Left hindlimb (tissue), 1 donor: ENCODE data around the gene TIMM13.
A peak's percentile ranks its signal among the peaks of the same experiment; 100 is the strongest.
"Not testable (repeated sequence)": the region's sequence is repeated elsewhere in the genome, so short reads cannot be mapped to it uniquely, and the experiment has no call there.

Experiments
- DNase-seq: peaks from one replicate; pipeline ENCODE4 v3.0.0-alpha.2; 2018

The TIMM13 gene

DNA sequence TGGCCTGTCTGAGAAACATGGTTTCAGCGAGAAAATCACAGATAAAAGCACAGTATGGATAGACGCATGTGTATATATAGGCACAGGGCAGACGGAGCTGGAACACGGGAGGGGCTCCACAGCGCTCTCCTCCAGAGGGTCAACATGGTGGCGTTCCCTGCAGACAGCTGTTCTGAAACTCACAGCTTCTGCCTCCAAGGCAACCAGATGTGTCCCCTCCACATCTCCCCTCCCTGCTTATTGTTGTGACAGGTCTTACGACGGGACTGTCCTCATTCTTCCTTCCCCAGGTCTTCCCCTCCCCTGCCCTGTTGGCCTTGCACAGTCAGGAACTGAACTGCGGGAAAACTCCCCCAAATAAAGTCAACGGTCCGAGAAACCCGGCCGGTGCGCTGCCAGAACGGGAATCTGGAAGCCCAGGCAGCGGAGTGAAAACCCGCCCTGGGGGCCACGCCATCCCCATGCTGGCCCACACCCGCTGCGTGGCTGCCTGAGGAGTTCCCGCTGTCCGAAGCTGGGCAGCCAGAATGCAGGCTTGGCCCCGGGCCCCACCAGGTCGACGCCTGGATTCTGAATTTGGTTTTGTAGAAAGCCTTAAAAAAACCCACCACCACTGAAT lies 2.6 kb upstream of the TIMM13 start:
- DNase-seq: no peak

DNA sequence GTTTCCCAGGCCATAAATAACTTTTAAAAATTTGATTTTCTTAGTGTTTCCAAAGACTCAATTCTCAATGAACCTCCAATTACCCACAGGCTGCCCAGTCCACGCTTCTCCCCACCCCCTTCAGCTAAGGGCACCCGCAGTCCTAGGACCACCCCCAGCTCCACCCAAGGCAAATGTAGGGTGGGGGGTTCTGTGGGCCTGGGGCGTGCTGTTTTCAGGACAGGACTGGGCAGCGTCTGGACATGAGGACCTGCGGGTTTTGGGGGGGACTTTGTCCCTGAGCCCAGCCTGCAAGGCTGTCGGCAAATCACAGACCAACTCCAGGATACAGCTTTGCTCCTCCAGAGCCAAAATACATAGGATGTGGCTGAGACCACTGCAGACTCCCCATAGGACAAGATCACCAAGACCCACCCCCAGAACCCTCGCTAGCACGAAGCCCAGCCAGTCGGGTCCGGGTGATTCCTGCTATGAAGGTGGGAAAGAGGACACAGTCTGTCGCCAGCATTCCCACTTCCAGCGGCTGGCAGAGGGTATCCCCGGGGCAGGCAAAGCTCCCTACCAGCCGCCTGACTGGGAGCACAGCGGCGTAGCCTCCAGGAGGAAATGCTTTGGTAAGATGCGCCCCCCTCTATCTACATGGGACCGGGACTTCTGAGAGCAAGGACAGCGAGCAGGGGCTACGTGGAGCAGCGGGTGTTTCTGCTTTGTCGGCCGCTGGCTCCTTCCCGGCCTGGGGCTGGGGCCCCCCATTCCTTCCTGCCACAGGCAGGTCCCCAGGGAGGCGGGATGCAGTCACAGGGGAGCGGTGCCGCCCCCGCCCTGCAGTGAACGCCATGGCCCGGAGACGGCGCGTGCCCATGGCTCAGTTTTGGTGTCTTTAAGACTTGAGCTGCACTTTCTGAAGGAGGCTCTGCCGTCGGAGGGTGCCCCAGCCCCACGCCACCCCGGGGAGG lies 1.6 kb upstream of the TIMM13 start:
- DNase-seq: no peak

DNA sequence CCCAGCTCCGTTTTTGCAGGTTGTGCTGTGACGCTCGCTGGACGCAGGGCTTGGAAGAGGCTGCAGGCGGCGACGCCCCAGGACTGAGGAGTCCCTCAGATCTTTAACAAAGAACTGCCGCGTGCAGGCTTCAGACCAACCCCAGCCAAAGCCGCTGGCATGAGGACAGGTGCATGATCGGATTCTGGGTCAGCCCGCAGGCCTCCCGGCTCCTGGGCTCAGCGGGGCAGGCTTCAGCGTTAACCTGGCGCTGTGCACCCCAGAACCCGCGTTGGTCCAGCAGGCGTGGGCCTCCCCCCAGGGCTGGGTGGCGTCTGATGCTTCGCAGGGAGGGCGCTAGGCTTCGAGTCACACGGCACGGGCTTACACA lies 920 bp upstream of the TIMM13 start:
- DNase-seq: no peak

DNA sequence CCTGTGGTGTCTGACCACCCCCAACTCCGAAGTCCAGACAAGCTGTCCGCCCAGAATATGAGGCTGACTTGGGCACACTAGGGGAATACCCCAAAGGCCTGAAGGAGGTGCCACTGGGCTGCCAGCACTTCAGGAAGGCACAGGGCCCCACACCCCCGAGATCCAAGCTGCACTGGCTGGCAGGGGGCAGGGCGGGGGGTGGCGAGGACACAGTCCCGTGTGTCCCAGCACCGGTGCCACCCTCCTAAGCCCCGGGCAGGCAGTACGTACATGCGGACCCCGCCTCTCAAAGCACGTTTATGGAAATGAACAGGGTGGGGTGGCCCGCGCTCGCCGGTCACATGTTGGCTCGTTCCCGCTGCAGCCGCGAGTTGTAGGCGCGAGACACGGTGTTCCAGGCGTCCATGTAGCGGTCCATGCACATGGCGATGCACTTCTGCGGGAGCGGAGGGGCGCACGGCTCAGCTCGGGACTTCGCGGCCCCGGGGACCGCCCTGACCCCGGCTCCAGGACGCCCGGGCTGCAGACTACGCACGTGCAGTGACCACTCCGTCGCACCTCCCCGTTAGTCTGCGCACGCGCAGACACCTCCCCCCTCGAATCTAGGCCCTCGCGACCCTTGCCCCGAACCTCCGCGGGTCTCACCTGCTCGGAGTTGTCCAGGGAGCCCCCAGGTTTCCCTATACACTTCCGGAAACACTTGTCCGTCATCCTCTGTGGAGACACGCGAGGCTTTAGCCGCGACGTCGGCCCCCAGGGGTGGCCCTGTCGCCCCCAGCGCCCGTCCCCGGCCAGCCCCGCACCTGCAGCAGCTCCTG lies 566 bp downstream of the TIMM13 start:
- no peak for DNase-seq

DNA sequence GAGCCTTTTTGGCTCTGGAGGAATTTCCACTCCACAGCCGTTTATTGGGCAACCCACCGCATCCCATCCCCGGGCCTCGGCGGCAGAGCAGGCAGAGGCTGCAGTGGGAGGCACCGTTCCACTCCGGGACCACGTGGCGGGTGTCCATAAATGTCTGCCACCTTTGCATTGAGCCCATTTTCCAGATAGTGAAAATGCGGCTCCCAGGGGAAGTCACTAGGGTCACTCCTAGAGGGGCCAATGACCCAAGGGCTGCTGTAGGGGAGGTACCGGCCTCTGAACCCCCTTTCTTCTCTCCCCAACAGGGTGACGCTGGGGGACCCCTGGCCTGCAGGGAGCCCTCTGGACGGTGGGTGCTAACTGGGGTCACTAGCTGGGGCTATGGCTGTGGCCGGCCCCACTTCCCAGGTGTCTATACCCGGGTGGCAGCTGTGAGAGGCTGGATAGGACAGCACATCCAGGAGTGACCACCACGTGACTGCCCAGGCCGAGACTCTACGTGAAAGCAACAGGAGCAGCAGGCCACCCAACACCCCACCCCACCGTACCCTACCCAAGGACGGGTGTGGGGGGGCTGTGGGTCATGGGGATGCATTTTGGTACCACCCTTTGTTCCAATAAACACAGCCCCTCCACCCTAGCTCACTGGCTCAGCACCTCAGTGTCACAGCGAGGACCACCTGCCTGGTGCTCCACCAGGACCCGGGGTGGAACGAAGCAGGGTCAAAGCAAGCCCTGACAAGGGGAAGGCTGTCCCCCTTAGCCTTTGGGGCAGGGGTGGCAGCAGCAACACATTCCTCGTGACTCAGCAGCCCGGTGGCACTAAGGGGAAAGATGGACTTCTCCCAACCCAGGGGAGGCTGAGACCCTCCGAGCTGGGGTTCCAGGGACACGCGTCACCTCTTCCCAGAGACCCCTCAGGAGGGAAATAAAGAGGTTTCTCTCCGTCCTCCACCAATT lies 1.5 kb downstream of the TIMM13 start:
- no peak for DNase-seq

DNA sequence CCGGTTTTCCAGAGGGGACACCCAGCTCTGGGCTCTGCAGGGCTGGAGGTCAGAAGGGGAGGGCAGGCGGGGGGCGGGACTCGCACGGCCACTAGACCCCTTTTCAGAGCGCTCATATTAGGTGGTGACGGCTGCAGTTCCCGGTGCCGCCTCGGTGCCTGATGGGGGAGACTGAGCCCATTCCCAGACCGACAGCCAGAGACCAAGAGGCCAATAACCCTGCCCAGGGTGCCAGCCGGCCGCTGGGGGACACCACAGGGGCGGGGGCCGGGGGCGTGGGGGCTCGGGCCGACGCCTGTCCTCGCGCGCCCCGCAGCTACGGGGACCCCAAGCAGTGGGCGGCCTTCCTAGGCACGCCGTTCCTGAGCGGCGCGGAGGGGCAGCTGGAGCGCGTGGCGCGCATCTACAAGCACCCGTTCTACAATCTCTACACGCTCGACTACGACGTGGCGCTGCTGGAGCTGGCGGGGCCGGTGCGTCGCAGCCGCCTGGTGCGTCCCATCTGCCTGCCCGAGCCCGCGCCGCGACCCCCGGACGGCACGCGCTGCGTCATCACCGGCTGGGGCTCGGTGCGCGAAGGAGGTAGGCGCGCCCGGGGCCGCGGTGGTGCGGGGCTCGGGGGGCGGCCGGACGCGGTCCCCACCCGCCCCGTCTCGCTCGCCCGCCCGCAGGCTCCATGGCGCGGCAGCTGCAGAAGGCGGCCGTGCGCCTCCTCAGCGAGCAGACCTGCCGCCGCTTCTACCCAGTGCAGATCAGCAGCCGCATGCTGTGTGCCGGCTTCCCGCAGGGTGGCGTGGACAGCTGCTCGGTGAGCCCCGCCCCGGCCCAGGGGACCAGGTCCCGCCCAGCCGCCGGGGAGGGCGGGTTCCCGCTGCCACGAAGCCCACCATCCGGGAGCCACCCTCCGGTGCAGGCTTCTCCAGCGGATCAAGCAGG lies 2.4 kb downstream of the TIMM13 start:
- DNase-seq: peak; percentile 77

DNA sequence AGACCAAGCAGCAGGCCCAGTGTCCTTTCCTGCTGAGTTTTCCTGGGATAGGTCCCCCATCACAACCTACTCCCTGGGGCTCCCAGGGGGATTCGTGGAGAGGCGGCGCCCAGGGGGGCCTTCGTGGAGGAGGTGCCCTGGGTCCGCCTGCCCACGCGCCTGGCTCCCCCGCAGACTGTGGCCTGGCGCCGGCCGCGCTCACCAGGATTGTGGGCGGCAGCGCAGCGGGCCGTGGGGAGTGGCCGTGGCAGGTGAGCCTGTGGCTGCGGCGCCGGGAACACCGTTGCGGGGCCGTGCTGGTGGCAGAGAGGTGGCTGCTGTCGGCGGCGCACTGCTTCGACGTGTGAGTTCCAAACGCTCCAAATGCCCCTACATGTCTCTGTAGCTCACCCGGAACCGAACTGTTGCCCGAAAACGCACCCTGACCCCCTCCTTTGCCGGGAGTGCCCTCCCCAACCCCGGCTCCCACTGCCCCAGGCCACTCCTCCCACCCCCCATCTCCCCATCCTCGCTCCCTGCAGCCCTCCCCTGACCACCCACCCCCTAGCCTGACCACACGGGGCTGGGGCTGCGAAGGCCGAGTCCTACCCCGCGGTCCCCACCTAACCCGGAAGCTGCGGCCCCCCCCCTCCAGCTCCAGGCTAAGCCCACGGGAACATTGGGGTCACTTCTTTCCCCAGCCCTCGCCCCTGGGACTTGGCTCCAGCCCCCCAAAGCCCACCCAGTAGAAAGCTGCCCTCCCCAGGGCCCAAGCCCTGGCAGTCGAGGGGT lies 3.3 kb downstream of the TIMM13 start:
- DNase-seq: no peak

DNA sequence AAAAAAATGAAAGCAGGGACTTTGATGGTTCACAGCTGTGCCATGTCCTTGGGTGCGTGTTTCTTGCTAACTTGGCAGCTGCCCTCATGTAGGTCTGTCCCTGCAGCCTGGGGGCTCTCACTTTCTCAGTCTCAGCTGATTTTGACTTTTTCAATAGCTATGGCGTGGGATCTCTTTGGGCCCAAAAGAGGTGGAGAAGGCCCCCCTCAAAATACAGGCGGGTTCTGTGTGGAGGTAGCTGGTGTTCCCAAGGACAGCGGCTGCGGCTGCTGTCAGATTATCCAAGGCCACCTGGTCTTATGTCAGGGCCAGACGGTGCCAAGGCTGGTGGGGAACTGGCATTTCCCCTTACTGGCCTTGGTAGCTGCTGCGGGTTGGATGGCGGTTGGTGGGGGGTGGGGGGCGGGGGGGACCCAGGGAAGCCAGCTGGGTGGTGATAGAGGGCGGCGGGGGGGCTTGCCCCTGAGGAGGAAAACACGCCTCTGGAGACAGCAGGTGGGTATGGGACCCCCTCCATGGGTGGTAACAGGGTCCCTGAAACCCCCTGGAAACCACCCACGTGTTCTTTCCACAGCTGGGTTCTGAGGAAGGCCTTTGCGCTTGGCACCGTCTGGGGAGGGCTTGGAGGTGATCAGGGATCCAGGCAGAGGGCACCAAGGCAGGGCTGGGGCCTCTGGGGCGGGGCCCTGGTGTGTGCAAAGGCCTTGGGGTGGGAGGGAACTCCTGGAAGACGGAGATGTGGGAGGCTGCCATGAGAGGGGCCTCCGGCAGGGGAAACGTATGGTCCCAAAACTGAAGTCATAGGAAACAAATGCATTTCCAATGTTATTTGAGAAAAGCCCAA lies 4.1 kb downstream of the TIMM13 start:
- peak; percentile 68 for DNase-seq

DNA sequence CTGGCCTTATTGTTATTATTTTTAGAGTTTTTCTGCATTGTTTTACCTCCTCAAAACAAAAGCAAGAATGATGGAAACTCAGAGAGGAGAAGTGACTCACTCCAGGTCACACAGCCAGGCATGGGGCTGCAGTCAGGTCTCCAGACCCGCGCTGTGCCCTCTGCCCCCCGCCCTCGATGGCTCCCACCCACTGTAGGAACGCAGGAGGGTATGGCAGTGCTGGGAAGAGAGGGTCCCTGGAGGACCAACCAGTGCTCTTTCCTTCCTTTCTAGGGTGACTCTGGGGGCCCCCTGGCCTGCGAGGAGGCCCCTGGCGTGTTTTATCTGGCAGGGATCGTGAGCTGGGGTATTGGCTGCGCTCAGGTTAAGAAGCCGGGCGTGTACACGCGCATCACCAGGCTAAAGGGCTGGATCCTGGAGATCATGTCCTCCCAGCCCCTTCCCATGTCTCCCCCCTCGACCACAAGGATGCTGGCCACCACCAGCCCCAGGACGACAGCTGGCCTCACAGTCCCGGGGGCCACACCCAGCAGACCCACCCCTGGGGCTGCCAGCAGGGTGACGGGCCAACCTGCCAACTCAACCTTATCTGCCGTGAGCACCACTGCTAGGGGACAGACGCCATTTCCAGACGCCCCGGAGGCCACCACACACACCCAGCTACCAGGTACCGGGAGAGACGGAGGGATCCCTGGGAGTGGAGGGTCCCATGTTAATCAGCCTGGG lies 5.6 kb downstream of the TIMM13 start:
- DNase-seq: no peak

DNA sequence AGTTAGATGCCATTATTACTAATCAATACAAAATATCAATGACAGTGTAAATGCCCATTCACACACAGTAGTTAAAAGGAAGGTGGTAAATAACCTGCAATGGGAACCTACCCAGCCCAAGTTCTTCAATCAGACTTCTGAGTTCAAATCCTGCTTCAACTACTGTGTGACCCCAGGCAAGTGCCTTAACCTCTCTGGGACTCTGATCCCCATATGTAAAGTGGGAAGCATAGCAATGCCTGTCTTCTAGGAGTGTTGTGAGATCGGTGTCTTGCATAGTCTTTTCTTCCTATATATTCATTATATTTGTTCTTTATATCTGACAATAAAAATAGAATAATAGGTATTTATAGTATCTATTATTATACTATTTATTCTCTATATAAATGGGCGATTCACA lies 6.9 kb downstream of the TIMM13 start:
- no peak for DNase-seq

DNA sequence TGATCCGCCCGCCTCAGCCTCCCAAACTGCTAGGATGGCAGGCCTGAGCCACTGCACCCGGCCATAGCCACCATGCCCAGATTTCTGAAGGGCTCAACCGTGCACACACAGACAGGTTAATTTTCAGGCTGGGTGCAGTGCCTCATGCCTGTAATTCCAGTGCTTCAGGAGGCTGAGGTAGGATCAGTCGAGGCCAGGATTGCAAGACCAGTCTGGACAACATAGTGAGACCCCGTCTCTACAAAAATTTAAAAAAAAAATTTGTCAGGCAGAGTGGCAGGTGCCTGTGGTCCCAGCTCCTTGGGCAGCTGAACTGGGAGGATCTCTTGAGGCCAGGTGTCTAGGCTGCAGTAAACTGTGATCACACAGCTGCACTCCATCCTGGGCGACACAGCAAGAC lies 7.6 kb downstream of the TIMM13 start:
- no peak for DNase-seq

DNA sequence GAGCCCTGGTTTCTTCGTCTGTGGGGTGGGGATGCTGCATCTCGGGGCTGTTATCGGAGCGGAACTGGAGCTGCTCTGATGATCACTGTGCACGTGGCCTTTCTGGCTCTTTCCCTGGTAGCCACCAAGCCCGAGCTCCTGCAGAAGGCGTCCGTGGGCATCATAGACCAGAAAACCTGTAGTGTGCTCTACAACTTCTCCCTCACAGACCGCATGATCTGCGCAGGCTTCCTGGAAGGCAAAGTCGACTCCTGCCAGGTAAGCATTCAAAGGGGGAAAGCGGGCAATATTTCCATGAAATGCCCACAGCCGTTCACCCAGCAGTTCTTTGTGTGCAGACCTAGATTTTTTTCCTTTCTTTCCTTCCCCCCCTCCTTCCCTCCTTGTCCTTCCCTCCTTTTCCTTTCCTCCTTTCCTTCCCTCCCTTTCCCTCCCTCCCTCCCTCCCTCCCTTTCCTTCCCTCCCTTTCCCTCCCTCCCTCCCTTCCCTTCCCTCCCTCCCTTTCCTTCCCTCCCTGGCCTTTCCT lies 9.4 kb downstream of the TIMM13 start:
- no peak for DNase-seq

DNA sequence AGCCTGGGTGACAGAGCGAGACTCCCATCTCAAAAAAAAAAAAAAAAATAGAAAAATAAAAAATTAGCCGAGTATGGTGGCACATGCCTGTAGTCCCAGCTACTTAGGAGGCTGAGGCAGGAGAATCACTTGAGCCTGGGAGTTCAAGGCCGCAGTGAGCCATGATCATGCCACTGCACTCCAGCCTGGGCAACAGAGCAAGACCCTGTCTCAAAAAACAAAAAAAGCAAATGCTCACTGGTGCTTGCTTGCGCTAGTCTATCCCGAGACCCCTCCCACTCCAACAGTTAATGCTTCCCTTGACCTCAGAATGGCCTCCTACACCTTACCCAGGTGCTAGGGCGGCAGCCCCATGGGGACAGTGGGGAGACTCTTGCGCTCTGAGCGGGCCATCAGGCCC lies 9.9 kb downstream of the TIMM13 start:
- not testable (repeated sequence) for DNase-seq

DNA sequence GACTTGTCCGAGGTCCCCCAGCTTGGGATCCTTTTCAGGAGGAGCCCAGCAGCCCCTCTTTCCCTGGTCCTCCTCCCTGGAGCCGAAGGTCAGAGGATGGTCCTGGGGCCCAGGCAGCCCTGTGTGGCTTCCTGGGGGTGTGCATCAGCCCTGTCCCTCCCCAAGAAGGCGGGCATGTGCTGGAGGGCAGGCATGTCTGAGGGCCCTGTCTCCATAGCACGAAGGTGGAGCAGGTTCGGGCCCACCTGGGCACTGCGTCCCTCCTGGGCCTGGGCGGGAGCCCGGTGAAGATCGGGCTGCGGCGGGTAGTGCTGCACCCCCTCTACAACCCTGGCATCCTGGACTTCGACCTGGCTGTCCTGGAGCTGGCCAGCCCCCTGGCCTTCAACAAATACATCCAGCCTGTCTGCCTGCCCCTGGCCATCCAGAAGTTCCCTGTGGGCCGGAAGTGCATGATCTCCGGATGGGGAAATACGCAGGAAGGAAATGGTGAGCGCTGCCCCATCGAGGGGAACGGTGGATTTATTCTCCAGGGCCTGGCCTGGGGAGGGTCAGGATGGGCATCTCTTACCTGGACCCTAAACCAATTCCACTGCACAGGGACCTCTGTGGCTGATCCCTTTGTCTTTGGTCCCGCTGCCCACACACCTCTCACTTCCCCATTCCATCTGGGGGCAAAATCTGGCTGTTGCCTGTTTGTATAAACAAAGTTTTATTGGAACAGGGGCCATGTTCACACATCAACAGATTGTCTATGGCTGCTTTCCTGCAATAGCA lies 10.9 kb downstream of the TIMM13 start:
- DNase-seq: no peak

DNA sequence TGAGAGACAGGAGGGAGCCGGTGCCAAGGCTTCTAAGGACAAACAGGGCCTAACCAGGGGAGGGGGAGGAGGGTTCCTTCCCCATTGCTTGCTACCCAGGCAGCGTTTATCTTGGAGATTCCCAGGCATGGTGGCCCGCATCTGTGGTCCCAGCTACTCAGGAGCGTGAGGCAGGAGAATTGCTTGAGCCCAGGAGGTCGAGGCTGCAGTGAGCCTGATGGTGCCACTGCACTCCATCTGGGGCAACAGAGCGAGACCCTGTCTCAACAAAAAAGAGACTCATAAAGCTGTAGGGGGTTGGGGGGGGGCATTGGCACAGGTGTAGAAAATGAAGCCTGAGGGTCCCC lies 11.4 kb downstream of the TIMM13 start:
- no peak for DNase-seq

DNA sequence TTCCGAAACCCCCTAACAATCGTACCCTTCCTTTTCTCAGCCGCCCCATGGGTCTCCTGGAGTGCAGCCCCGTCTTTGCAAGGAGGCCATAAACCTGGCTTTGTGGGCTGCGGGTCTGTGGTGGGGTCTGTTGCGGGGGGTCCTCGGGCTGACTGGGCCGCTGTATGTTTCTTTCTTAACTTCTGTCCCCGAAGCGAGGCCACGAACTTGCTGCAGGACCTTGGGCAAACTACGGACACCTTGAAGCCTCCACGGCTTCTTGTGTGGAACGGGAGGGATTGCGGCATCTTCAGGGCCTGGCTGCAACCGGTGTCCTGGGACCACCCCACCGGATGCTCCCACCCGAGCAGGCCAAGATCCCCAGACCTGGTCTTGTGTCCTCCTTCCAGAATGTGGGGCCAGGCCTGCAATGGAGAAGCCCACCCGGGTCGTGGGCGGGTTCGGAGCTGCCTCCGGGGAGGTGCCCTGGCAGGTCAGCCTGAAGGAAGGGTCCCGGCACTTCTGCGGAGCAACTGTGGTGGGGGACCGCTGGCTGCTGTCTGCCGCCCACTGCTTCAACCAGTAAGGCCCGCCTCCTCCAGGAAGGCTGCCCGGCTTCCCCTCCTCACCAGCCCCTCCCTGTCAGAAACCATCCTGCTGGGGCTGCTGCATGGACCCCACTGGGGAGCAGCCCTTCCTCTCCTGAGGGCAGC lies 12.0 kb downstream of the TIMM13 start:
- DNase-seq: no peak

DNA sequence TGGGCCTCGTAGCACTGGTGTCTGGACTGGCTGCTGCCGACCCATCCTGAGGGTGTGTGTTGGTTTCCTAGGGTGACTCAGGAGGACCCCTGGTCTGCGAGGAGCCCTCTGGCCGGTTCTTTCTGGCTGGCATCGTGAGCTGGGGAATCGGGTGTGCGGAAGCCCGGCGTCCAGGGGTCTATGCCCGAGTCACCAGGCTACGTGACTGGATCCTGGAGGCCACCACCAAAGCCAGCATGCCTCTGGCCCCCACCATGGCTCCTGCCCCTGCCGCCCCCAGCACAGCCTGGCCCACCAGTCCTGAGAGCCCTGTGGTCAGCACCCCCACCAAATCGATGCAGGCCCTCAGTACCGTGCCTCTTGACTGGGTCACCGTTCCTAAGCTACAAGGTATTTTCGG lies 13.8 kb downstream of the TIMM13 start:
- DNase-seq: no peak
